HS-27A (cell line): ENCODE results near the gene APOO.
"Not testable (repeated sequence)": the region's sequence is repeated elsewhere in the genome, so short reads cannot be mapped to it uniquely, and the experiment has no call there.

Source experiments
- DNase-seq: peaks from one replicate; pipeline ENCODE4 v3.0.0-alpha.2; 2012; ENCODE audit warnings: low read depth, missing footprints

The APOO gene

GRCh38 chrX:23859238-23859637 lies 48.5 kb downstream of the APOO start:
- not testable (repeated sequence) for DNase-seq

- no peak for DNase-seq
These were observed 49.8 kb downstream of the APOO start for GRCh38 chrX:23857935-23858334.

GRCh38 chrX:23857363-23857762 lies 50.4 kb downstream of the APOO start:
- DNase-seq: no peak

GRCh38 chrX:23855569-23855968 lies 52.2 kb downstream of the APOO start:
- no peak for DNase-seq

GRCh38 chrX:23854945-23855344 lies 52.8 kb downstream of the APOO start:
- no peak for DNase-seq

- DNase-seq: no peak
These were observed 53.6 kb downstream of the APOO start for GRCh38 chrX:23854122-23854521.

GRCh38 chrX:23851544-23851943 lies 56.2 kb downstream of the APOO start:
- DNase-seq: no peak

- DNase-seq: no peak
These were observed 58.5 kb downstream of the APOO start for GRCh38 chrX:23849241-23849640.

- no peak for DNase-seq
These were observed 62.4 kb downstream of the APOO start for GRCh38 chrX:23845351-23845817.

- DNase-seq: no peak
These were observed 63.1 kb downstream of the APOO start for GRCh38 chrX:23844502-23845138.

GRCh38 chrX:23841847-23842522 lies 65.8 kb downstream of the APOO start:
- no peak for DNase-seq

- DNase-seq: no peak
These were observed 67.1 kb downstream of the APOO start for GRCh38 chrX:23840674-23841073.

- no peak for DNase-seq
These were observed 68.8 kb downstream of the APOO start for GRCh38 chrX:23838953-23839352.

- no peak for DNase-seq
These were observed 75.0 kb downstream of the APOO start for GRCh38 chrX:23832721-23833120.

- no peak for DNase-seq
These were observed 78.9 kb downstream of the APOO start for GRCh38 chrX:23828881-23829280.

- no peak for DNase-seq
These were observed 81.1 kb downstream of the APOO start for GRCh38 chrX:23826653-23827052.

GRCh38 chrX:23826216-23826615 lies 81.5 kb downstream of the APOO start:
- no peak for DNase-seq

GRCh38 chrX:23825675-23826074 lies 82.1 kb downstream of the APOO start:
- no peak for DNase-seq

GRCh38 chrX:23822841-23823240 lies 84.9 kb downstream of the APOO start:
- DNase-seq: no peak

- no peak for DNase-seq
These were observed 85.3 kb downstream of the APOO start for GRCh38 chrX:23822397-23822796.

- no peak for DNase-seq
These were observed 85.9 kb downstream of the APOO start for GRCh38 chrX:23821847-23822246.

GRCh38 chrX:23820235-23820782 lies 87.4 kb downstream of the APOO start:
- no peak for DNase-seq

- DNase-seq: no peak
These were observed 88.1 kb downstream of the APOO start for GRCh38 chrX:23819385-23820234.
